ENCODE data around the gene KNTC1.

DNA sequence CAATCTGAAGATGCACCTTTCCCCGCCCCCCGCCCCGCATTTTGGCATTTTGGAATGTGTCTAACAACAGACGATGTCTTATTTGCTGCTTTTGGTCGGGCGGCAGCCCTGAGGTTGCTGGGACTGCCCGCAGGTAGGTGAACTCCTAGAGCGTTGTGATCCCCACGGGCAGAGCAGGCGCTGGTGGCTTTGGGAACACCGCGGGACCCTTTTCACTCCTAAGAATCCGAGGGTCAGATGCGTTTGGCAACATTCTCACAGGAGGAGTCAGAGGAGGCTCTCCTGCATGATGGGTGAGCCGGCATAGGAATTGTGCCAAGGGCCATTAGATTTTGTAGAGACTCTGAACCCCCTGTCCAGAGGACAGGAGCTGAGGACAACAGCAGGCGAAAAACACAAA, 134.2 kb downstream of the KNTC1 start:
- TF ChIP-seq POLR2A (IDR thresholded peaks at IDR 0.05) (no peak), POLR2AphosphoS5 (IDR thresholded peaks at IDR 0.05) (no peak)
- TF ChIP-seq, protein P1, sequence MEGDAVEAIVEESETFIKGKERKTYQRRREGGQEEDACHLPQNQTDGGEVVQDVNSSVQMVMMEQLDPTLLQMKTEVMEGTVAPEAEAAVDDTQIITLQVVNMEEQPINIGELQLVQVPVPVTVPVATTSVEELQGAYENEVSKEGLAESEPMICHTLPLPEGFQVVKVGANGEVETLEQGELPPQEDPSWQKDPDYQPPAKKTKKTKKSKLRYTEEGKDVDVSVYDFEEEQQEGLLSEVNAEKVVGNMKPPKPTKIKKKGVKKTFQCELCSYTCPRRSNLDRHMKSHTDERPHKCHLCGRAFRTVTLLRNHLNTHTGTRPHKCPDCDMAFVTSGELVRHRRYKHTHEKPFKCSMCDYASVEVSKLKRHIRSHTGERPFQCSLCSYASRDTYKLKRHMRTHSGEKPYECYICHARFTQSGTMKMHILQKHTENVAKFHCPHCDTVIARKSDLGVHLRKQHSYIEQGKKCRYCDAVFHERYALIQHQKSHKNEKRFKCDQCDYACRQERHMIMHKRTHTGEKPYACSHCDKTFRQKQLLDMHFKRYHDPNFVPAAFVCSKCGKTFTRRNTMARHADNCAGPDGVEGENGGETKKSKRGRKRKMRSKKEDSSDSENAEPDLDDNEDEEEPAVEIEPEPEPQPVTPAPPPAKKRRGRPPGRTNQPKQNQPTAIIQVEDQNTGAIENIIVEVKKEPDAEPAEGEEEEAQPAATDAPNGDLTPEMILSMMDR (IDR thresholded peaks at IDR 0.05 in 8 of 11, conservative IDR thresholded peaks at IDR 0.05 in 3 of 11) = no peak
